NOMO-1 treated with dmso at 0.1 percent for 144 hours (cell line): ENCODE measurements around the gene OR11A1.

ENCODE experiments used
- DNase-seq: peaks from one replicate; lab custom pipeline; 2025; ENCODE audit not compliant: unreplicated experiment; lab: John Stamatoyannopoulos, UW

OR11A1 gene

GRCh38 chr6:29456971-29457370, at the start of gene OR11A1, which contains the start of gene OR2H1:
Gene OR11A1 (minus strand): TSS chr6:29457071. CDS start chr6:29427641, 29,430 bp downstream.
Gene OR2H1 (plus strand): TSS chr6:29457155. CDS start chr6:29461770, 4,615 bp downstream.
- no peak for DNase-seq

GRCh38 chr6:29506446-29507067, 49.7 kb upstream of the OR11A1 start:
- DNase-seq: no peak

- DNase-seq: no peak
Observed at GRCh38 chr6:29505808-29506207, 48.9 kb upstream of the OR11A1 start.

GRCh38 chr6:29504961-29505360, 48.1 kb upstream of the OR11A1 start:
- DNase-seq: no peak

- DNase-seq: no peak
Observed at GRCh38 chr6:29502597-29502996, 45.7 kb upstream of the OR11A1 start.

- DNase-seq: no peak
Observed at GRCh38 chr6:29502181-29502580, 45.3 kb upstream of the OR11A1 start.

GRCh38 chr6:29501106-29501505, 44.2 kb upstream of the OR11A1 start:
- no peak for DNase-seq

- no peak for DNase-seq
Observed at GRCh38 chr6:29500594-29500993, 43.7 kb upstream of the OR11A1 start.

GRCh38 chr6:29499704-29500103, 42.8 kb upstream of the OR11A1 start:
- DNase-seq: no peak

GRCh38 chr6:29496961-29497360, 40.1 kb upstream of the OR11A1 start:
- no peak for DNase-seq

- no peak for DNase-seq
Observed at GRCh38 chr6:29495571-29495970, 38.7 kb upstream of the OR11A1 start.

- DNase-seq: no peak
Observed at GRCh38 chr6:29494131-29494530, 37.3 kb upstream of the OR11A1 start.

- DNase-seq: no peak
Observed at GRCh38 chr6:29493261-29493660, 36.4 kb upstream of the OR11A1 start.

- DNase-seq: no peak
Observed at GRCh38 chr6:29491574-29491973, 34.7 kb upstream of the OR11A1 start.

- no peak for DNase-seq
Observed at GRCh38 chr6:29490552-29490951, 33.7 kb upstream of the OR11A1 start.

- DNase-seq: no peak
Observed at GRCh38 chr6:29490055-29490454, 33.2 kb upstream of the OR11A1 start.

GRCh38 chr6:29489286-29489685, 32.4 kb upstream of the OR11A1 start:
- DNase-seq: no peak

GRCh38 chr6:29488874-29489273, 32.0 kb upstream of the OR11A1 start:
- DNase-seq: no peak

GRCh38 chr6:29487660-29488059, 30.8 kb upstream of the OR11A1 start, which contains the start of gene MAS1L:
Gene MAS1L (minus strand): TSS chr6:29487956. CDS start chr6:29487902, 54 bp downstream.
- no peak for DNase-seq

GRCh38 chr6:29487131-29487530, 30.3 kb upstream of the OR11A1 start:
- no peak for DNase-seq

GRCh38 chr6:29486577-29486976, 29.7 kb upstream of the OR11A1 start:
- no peak for DNase-seq

- DNase-seq: no peak
Observed at GRCh38 chr6:29483735-29484134, 26.9 kb upstream of the OR11A1 start.

- DNase-seq: no peak
Observed at GRCh38 chr6:29483186-29483585, 26.3 kb upstream of the OR11A1 start.
